ENCODE measurements around the gene TFIP11. TPM values are rescaled to one million over a fixed set of nuclear protein-coding genes. Genes with fewer than 3 reads are reported as not detected.

The TFIP11 gene
- total and polyA plus RNA-seq, 10 of the 15 experiments (the other 5 are each of a cell fraction or from before 2014, with no cell fraction given): 14.2 to 43.3 (median 31.9) TPM

- Histone ChIP-seq H3K4me3 (no peak overlapping the region), H3K36me3 (ENCODE audit: control insufficient read depth in 2 of 2, insufficient read depth in 2 of 2, low read length in 1 of 2) (no peaks in the 10 kb centered on the region), H2AFZ (ENCODE audit: control insufficient read depth, low read depth, low read length) (no peak overlapping the region), H4K20me1 (ENCODE audit: control insufficient read depth, insufficient read depth) (no peaks in the 10 kb centered on the region), H3K9ac (ENCODE audit: control insufficient read depth, insufficient read depth, low read length) (no peak overlapping the region), H3K79me2 (ENCODE audit: control insufficient read depth, insufficient read depth, low read length) (peaks cover 11% of the 10 kb centered on the region), H3K9me3 (replicated peaks; ENCODE audit: control insufficient read depth, insufficient read depth, low read length) (no peaks in the 10 kb centered on the region), H3K27me3 (replicated peaks in 1 of 2; ENCODE audit: control insufficient read depth in 2 of 2, insufficient read depth in 2 of 2, low read length in 1 of 2) (no peaks in the 10 kb centered on the region), H3K4me1 (ENCODE audit: control insufficient read depth, insufficient read depth, low read length) (no peaks in the 10 kb centered on the region), H3K4me2 (ENCODE audit: control insufficient read depth, insufficient read depth) (no peak overlapping the region), H3K27ac (ENCODE audit: control insufficient read depth, insufficient read depth) (no peak overlapping the region)
- in situ Hi-C loops (cut with MboI): no loop called here
- ChIA-PET RAD21 (ENCODE audit: unreplicated experiment) (interaction anchor here (0.6 kb wide), 1 partner anchor 124 kb away, joined by 3 read pairs; no protein-coding TSS in a partner anchor), SMC1A (ENCODE audit: uncharacterized antibody, unreplicated experiment) (interaction anchor here (0.7 to 1.7 kb wide), 3 partner anchors 14 to 126 kb away, joined by 3 to 4 read pairs (median 4); no protein-coding TSS in a partner anchor), POLR2A (interaction anchor here (1.3 kb wide), 1 partner anchor 9 kb away, joined by 5 read pairs; no protein-coding TSS in a partner anchor), CTCF (interaction anchor here (1.2 kb wide), 1 partner anchor 150 kb away, joined by 3 read pairs; no protein-coding TSS in a partner anchor)
- intact Hi-C loops (cut with micrococcal nuclease; ENCODE audit: unreplicated experiment): no loop called here
- BruUV-seq (replicated peaks): no TSS peak
- FAIRE-seq (no peak), DNase-seq (ENCODE audit: low read depth, low spot score) (no peak), ATAC-seq (no peak)
- TF ChIP-seq HCFC1 (IDR thresholded peaks at IDR 0.05; ENCODE audit: low read length): no peak
- TF ChIP-seq TCF12 (IDR thresholded peaks at IDR 0.05; ENCODE audit: low read depth, low read length): no peak
- no peak for TF ChIP-seq NR2C2 (IDR thresholded peaks at IDR 0.05; ENCODE audit: borderline replicate concordance, control insufficient read depth, insufficient read length, low read depth)
- TF ChIP-seq RFX5 (IDR thresholded peaks at IDR 0.05; ENCODE audit: low read depth, low read length): no peak
- 98% methylated on average over 5 of the region's 5 CpGs for WGBS (ENCODE audit: insufficient coverage, insufficient replicate concordance, low lambda C conversion rate, missing lambda C conversion rate)
Measured at GRCh38 chr22:26517429-26517828, 5.2 kb upstream of the TFIP11 start.

GRCh38 chr22:26516503-26516902 is 4.2 kb upstream of the TFIP11 start:
- no peaks in the 10 kb centered on the region for H3K36me3 ChIP-seq (ENCODE audit: control insufficient read depth in 2 of 2, insufficient read depth in 2 of 2, low read length in 1 of 2)
- in situ Hi-C loops (cut with MboI) (no loop called here), intact Hi-C loops (cut with micrococcal nuclease; ENCODE audit: unreplicated experiment) (no loop called here)
- H3K79me2 ChIP-seq (ENCODE audit: control insufficient read depth, insufficient read depth, low read length): peaks cover 20% of the 10 kb centered on the region
- ChIA-PET RAD21 (ENCODE audit: unreplicated experiment) (no interaction called here), SMC1A (ENCODE audit: uncharacterized antibody, unreplicated experiment) (interaction anchor here (1.1 kb wide), 1 partner anchor 16 kb away, joined by 5 read pairs; no protein-coding TSS in a partner anchor), POLR2A (interaction anchor here (0.9 kb wide), 1 partner anchor 22 kb away, joined by 6 read pairs; no protein-coding TSS in a partner anchor), CTCF (interaction anchor here (0.8 to 1.5 kb wide), 3 partner anchors 13 to 116 kb away, joined by 3 to 7 read pairs (median 4); no protein-coding TSS in a partner anchor)
- H3K27ac ChIP-seq (ENCODE audit: control insufficient read depth, insufficient read depth): no peak overlapping the region
- H3K4me1 ChIP-seq (ENCODE audit: control insufficient read depth, insufficient read depth, low read length): no peaks in the 10 kb centered on the region
- H3K27me3 ChIP-seq (replicated peaks in 1 of 2; ENCODE audit: control insufficient read depth in 2 of 2, insufficient read depth in 2 of 2, low read length in 1 of 2): no peaks in the 10 kb centered on the region
- FAIRE-seq (no peak), DNase-seq (ENCODE audit: low read depth, low spot score) (no peak), ATAC-seq (no peak)
- 93% methylated on average over 1 of the region's 1 CpG for WGBS (ENCODE audit: insufficient coverage, insufficient replicate concordance, low lambda C conversion rate, missing lambda C conversion rate)
- H3K9ac ChIP-seq (ENCODE audit: control insufficient read depth, insufficient read depth, low read length): no peak overlapping the region
- H4K20me1 ChIP-seq (ENCODE audit: control insufficient read depth, insufficient read depth): no peaks in the 10 kb centered on the region
- H3K4me2 ChIP-seq (ENCODE audit: control insufficient read depth, insufficient read depth): no peak overlapping the region
- no peak overlapping the region for H2AFZ ChIP-seq (ENCODE audit: control insufficient read depth, low read depth, low read length)
- BruUV-seq (replicated peaks): no TSS peak
- H3K4me3 ChIP-seq: no peak overlapping the region
- no peaks in the 10 kb centered on the region for H3K9me3 ChIP-seq (replicated peaks; ENCODE audit: control insufficient read depth, insufficient read depth, low read length)
- TF ChIP-seq HDAC6 (IDR thresholded peaks at IDR 0.05; ENCODE audit: unreplicated experiment) (no peak), SMARCA5 (IDR thresholded peaks at IDR 0.05) (no peak), ESRRA (IDR thresholded peaks at IDR 0.05; ENCODE audit: low read length) (no peak), SIN3A (IDR thresholded peaks at IDR 0.05; ENCODE audit: low read depth, low read length) (no peak), POLR2A (IDR thresholded peaks at IDR 0.05; ENCODE audit: low read depth, low read length) (no peak), E4F1 (IDR thresholded peaks at IDR 0.05; ENCODE audit: borderline replicate concordance, partially characterized antibody) (no peak), SREBF2 (IDR thresholded peaks at IDR 0.05; ENCODE audit: low read length) (no peak)
- TF ChIP-seq, protein P1, sequence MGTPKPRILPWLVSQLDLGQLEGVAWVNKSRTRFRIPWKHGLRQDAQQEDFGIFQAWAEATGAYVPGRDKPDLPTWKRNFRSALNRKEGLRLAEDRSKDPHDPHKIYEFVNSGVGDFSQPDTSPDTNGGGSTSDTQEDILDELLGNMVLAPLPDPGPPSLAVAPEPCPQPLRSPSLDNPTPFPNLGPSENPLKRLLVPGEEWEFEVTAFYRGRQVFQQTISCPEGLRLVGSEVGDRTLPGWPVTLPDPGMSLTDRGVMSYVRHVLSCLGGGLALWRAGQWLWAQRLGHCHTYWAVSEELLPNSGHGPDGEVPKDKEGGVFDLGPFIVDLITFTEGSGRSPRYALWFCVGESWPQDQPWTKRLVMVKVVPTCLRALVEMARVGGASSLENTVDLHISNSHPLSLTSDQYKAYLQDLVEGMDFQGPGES (IDR thresholded peaks at IDR 0.05): no peak
- TF ChIP-seq, protein P2, sequence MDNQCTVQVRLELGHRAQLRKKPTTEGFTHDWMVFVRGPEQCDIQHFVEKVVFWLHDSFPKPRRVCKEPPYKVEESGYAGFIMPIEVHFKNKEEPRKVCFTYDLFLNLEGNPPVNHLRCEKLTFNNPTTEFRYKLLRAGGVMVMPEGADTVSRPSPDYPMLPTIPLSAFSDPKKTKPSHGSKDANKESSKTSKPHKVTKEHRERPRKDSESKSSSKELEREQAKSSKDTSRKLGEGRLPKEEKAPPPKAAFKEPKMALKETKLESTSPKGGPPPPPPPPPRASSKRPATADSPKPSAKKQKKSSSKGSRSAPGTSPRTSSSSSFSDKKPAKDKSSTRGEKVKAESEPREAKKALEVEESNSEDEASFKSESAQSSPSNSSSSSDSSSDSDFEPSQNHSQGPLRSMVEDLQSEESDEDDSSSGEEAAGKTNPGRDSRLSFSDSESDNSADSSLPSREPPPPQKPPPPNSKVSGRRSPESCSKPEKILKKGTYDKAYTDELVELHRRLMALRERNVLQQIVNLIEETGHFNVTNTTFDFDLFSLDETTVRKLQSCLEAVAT (IDR thresholded peaks at IDR 0.05): no peak

Data from GM12878 (cell line).